GM18498 (cell line): Measurements from ENCODE around the gene LRRC3C.
"Not testable (repeated sequence)": the region's sequence is repeated elsewhere in the genome, so short reads cannot be mapped to it uniquely, and the experiment has no call there.

Experiments used
- ATAC-seq: cut with Tn5 transposase; IDR thresholded peaks from one replicate; pipeline ENCODE4 v1.9.1; 2021; ENCODE audit warnings: mild to moderate bottlenecking, moderate library complexity; ENCODE audit not compliant: unreplicated experiment

The LRRC3C gene

DNA sequence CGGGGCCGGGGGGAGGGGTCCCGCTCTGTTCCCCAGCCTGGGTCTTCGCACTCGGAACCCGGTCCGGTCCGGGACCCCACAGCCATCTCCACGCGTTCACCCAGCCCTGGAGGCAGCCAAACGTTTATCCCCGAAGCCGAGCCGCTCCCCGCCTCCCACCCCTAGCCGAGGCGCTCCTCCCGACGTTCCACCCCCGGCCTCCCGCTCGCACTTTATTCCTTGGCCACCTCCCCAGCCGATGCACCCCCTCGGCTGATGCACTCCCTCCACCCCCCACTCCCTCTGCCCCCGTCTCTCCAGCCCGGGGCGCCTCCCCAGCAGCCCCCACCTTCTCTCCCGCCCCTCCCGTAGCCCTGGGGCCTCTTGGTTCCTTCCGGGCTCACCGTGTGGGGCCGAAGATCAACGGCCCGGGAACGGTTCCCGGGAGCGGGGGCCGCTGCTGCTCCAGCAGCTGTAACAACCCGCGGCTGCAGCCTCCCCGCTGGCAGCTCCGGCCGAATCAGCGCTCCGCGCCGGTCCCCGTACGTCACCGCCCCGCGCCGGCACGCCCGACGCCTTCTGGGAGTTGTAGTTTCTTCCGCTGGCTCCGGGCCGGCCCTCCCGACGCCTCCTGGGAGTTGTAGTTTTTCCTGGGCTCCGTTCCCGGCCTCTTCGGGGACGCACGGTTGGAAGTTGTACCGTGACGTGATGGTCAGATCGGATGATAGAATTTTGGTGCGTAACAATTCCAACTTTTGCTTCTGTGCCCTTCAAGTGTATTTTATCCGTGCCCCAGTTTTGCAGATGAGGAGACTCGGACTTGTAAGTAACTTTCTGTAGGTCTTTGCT, at the start of gene LRRC3C, which contains the start of gene ORMDL3:
Gene LRRC3C, plus strand, starts transcription at position 632 of the 828 bp plus-strand sequence. CDS start 13,792 bp downstream, outside the sequence.
Gene ORMDL3, minus strand, starts transcription at position 501 of the 828 bp plus-strand sequence. CDS start 3,398 bp downstream, outside the sequence.
- ATAC-seq: peak; percentile 79

- ATAC-seq: not testable (repeated sequence)
Measured at GRCh38 chr17:39886102-39886501, 41.4 kb upstream of the LRRC3C start.

- no peak for ATAC-seq
Measured at GRCh38 chr17:39887078-39887477, 40.5 kb upstream of the LRRC3C start.

DNA sequence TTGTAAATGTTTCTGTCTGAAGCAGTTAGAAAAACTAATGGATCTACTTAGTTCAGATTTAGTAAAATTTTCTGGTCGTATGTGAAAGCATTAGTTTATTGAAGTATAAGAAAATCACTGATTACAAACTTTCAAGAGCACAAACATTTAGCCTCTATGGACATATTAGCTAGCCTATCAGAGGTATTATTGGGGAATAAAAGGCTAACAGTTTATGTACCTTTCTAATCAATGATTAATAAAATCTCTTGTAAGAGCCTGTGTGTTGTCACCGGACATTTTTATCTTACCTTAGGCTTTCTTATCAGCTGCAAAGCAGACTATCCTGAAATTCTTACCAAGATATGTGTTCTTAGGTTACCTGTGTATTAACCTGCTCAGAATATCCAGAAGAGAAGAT, 38.3 kb upstream of the LRRC3C start:
- no peak for ATAC-seq

GRCh38 chr17:39894681-39895376, 32.7 kb upstream of the LRRC3C start:
- no peak for ATAC-seq

GRCh38 chr17:39898088-39898487, 29.4 kb upstream of the LRRC3C start:
- no peak for ATAC-seq

DNA sequence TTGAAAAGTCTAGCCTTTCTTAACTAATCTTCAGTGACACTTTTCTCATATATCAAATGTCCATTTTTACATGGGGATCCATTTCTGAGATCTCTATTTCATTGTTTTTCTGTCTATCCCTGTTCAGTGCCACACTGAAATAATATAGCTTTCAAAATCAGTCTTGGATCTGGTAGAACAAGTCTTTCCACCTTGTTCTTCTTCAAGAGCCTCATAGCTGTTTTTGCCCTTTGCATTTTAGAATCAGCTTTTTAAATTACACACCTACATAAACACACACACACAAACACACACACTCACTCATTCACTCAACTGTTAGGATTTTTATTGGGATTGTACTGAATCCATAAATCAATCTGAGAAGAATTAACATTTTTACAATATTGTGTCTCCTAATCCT, 28.3 kb upstream of the LRRC3C start:
- ATAC-seq: no peak

DNA sequence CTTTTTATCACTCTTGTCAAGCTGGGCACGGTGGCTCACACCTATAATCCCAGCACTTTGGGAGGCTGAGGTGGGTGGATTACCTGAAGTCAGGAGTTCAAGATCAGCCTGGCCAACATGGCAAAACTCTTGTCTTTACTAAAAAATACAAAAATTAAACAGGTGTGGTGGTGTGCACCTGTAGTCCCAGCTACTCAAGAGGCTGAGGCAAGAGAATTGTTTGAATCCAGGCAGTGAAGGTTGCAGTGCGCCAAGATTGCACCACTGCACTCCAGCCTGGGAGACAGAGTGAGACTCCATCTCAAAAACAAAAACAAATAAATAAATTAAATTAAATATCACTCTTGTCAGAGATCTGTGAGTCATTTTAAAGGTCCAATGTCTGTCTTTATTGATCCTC, 25.5 kb upstream of the LRRC3C start:
- not testable (repeated sequence) for ATAC-seq

DNA sequence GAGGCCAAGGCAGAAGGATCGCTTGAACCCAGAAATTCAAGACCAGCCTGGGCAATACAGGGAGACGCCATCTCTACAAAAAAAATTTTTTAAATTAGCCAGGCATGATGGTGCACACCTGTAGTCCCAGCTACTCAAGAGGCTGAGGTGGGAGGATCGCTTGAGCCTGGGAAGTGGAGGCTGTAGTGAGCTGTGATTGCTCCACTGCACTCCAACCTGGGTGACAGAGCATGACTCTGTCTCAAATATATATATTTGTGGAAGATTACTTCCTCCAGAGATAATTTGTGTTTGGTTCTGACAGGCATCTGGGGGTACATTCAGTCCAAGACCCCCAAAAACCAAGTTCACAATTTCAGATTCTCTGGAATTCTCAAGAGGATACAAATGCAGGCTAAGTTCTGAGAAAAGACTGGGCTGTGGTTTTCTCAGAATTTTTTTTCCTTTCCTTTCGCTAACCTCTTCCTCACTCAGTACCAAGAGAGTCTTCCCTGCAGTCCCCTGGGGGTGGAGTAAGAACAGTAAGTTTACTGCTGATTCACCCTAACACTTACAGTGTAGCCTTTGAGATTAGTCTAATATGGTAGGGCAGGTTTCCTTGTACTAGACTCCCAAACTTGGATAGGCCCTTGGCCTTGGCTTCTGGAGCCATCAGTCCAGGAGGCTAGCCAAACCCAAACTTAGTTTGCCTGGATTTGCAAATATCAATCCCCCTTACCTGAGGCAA, 24.2 kb upstream of the LRRC3C start:
- ATAC-seq: no peak

- ATAC-seq: no peak
Measured at GRCh38 chr17:39904990-39905288, 22.6 kb upstream of the LRRC3C start.

DNA sequence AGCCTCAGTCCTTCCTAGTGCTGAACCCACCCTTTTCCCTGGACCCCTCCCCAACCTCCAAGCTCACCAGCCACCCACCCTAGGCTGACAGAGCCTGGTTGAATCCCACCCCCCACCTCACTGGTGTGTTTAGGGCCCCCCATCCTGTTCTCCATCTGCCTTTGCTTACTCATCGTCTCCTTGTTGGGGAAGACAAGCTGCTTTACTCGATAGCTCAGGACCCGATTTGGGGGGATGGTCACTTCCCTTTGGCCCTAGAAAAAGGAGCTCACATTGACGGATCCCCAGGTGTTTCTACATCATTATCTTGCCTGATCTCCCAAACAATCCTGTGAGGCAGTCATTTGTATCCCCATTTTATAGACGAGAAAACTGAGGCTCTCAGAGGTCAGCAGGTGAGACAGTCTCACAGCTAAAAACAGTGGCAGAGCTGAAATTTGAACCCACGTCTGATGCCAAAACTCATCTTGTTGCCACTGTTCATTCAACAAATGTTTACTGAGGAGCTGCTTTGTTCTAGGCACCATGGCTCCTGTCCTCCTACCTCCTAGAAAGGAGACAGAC, 18.7 kb upstream of the LRRC3C start:
- no peak for ATAC-seq

GRCh38 chr17:39913989-39914388, 13.5 kb upstream of the LRRC3C start:
- ATAC-seq: no peak

DNA sequence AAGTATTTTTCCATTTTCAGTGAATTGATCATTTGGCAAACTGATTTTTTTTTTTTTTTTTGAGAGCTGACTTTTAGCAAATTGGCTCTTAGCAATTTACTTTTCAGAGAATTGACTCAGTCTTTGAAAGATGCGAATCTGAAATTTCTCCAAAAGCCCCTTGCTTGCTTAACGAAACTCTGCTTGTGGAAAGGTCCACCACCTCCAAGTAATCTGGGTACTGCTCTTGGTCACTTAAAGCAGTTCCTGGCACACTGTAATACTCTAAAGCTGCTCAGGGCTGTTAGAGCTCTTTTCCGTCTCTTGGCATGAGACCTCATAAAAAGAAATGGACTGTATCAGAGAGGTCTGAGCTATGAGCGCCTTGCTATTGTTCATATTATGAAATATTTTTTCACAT, 12.0 kb upstream of the LRRC3C start:
- no peak for ATAC-seq

DNA sequence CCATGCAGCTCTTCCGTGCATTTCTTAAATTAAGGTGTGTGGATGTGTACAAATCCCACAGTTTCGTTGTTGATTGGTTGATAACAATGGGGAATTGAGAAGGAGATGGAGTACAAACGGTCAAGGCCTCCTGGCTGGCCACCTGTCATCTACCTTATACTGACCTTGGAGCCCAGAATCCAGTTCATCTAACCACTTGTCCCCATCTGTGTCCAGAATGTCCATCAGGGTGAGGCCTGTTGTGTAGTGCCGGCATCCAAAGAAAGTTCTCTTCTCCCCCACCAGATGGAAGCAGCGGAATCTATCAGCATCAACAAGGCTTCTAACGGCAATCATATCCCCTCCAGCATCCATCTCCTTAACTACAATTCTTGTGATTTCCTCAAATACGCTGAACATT, 10.6 kb upstream of the LRRC3C start:
- ATAC-seq: no peak

DNA sequence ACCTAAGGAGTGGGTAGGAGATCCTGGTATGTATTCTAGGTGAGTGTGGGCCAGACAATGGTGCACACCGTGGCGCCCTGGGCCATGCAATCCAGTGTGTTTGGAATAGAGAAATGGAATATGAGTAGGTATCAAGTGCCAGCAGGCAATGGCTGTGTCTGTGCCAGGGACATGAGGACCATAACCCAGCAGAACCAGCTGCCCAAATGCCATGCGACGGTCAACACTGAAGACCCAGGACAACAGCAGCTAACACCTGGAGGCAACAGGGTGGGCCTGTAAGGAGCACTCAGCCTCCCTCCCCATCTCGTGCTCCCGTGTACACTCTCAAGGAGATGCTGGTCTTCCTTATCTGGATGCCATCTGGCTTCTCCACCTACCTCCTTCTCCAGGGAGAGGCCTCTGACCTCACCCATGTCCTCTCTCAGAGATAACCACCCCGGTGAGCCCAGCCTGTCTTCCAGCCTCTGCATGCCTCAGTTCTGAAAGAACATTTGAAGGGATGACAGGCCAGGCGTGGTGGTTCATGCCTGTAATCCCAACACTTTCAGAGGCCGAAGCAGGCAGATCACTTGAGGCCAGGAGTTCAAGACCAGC, 8.3 kb upstream of the LRRC3C start:
- no peak for ATAC-seq

- ATAC-seq: no peak
Measured at GRCh38 chr17:39920218-39921210, 7.0 kb upstream of the LRRC3C start.

GRCh38 chr17:39921323-39921722, 6.2 kb upstream of the LRRC3C start:
- no peak for ATAC-seq

DNA sequence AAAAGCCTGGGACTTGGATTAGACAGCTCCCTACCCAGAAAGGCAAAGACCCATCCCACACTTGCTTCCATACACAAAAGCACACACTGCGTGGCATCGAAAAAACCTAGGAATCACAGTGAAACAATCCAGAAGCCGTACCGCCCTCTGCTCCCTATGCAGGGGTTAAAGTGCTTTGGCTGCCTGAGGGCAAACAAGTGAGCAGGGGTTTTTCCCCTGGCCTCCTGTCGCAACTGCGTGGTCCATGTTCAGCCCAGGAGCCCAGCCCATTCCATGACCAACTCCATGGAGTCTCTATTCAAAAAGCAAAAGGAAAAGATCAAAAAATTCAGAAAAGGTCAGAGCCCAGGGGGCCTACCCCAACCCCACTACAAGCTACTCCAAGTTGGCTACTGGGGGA, 5.5 kb upstream of the LRRC3C start:
- no peak for ATAC-seq

DNA sequence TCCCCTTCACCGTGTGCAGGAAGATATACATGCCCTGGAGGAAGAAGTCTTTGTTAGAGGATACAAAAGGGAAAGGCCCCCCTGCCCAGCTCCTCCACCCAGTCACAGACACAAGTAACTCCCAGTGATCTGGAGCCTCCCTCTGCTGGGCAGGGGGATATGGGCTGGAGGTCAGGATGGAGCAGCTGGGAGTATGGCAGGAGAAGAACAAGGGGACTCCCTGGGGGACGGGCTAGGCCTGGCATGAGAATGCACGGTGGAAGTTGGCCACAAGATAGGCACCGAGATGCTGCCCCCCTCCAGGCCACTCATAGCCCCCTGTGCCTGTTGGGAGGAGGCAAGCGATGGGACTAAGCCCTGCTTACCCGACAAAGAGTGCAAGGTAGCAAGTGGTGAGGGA, 4.3 kb upstream of the LRRC3C start:
- no peak for ATAC-seq
